ENCODE measurements around the gene H6PD.

Gene H6PD

GRCh38 chr1:9302745-9303524, 68.4 kb downstream of the H6PD start:
- DNase-seq = no peak

GRCh38 chr1:9303916-9304315, 69.3 kb downstream of the H6PD start:
- no peak for DNase-seq

- no peak for DNase-seq
Measured at GRCh38 chr1:9305216-9305615, 70.6 kb downstream of the H6PD start.

- DNase-seq = no peak
Measured at GRCh38 chr1:9306006-9306405, 71.4 kb downstream of the H6PD start.

DNA sequence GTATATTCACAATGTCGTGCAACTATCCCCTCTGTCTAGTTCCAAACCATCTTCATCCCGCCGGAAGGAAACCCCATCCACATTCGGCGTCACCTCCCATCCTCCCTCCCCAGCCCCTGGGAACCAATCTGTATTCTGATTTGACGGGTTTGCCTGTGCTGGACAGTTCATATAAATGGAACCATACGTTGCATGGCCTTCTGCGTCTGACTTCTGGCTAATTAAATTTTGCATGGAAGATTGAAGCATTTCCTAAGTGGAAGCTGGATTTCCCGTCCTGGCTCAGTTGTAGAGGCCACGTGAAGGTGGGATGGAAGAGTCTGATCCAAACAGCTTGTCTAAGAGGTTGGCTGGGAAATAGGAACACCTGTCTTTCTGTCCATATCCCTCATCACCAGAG, 72.7 kb downstream of the H6PD start:
- no peak for DNase-seq

DNA sequence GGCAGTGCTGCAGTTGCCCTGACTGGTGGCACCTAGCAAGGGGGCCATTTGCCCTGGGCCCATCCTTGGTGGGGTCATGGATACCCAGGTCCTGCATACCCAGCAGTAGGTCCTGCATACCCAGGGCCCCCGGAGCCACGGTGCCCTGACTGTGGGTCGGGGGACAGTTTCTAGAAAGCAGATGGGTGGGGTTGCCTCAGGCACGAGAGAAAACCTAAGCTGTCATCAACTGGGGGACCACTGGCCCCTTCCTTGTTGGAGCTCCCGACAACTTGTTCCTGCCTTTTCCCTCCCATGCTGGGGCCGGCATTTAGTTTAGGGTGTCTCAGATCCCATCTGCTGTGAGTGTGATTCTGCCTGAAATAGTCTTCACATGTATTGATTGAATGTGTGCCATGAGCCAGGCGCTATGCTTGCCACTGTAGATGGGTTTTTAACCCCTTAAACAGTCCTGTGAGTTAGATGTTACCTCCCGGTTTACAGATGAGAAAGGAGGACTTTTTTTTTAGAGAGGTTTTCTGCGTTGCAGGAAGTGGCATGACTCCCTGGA, 73.7 kb downstream of the H6PD start:
- no peak for DNase-seq

DNA sequence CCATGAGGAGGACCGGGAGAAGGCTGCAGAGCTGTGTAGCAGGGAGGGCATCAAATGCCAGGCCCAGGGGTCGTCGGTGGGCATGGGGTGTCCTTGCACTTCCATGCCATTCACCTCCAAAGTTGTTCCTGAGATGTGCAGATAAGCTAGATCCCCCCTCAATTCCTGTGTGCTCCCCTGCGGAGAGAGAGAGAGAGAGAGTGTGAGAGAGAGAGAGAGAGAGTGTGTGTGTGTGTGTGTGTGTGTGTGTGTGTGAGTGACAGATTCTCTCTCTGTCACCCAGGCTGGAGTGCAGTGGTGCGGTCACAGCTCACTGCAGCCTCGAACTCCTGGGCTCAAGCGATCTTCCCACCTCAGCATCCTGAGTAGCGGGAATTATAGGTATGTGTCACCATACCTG, 74.5 kb downstream of the H6PD start:
- DNase-seq = no peak

- DNase-seq = no peak
Measured at GRCh38 chr1:9309991-9310390, 75.4 kb downstream of the H6PD start.

DNA sequence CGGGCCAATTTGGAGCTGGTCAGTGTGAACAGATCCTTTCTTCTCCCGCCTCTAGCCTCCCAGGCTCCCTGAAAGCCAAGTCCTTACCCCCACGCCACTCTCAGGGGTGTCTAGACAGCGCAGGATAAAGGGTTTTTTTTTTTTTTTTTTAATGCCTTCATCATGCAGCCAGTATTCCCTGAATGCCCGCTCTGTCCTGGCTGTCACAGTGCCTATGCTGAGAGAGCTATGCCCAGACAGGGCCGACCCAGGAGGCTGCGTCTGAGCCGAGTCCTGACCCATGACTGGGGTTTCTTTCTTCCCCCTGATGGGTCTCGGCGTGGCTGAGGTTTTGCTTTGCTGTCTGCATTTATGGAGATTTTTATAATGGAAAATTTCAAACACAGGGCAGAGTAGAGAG, 76.5 kb downstream of the H6PD start:
- DNase-seq = no peak

GRCh38 chr1:9311479-9311878, 76.9 kb downstream of the H6PD start:
- DNase-seq = no peak

DNA sequence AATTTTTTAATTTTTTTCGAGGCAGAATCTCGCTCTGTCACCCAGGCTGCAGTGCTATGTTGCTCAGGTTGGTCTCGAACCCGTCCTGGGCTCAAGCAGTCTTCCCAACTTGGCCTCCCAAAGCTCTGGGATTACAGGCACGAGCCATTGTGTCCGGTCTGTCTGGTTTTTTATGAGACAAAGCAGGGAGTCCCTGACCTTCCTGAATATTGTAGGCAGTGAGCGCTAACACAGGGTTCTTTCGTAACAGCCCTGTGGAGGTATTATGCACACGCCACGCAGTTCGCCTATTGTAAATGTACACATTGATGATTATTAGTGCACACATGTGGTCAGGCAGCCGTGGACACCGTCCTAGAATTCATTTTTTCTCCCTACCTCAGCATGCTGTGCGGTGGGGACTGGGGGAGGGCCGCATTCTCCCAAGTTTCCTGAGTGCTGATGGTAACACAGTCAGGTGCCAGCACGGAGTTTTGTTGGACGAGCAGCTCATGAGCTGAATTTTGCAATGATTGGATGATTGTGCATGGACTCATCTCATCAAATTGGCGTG, 77.7 kb downstream of the H6PD start:
- no peak for DNase-seq

DNA sequence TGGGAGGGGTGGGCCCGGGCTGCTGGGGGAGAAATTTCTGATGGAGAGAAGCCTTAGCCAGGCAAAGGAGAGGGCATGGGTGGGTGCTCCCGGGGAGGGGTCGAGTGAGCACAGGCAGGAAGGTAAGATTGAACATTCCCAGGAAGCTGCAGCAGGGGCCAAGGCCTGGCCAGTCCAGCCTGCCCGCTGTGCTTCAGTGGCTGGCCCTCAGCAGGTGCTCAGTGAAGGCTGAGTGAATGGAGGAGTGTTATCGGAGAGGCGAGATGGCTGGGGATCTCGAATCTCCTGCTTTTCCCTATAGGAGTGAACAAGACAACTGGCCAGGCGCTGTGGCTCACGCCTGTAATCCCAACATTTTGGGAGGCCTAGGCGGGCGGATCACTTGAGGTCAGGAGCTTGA, 79.0 kb downstream of the H6PD start:
- DNase-seq = no peak

DNA sequence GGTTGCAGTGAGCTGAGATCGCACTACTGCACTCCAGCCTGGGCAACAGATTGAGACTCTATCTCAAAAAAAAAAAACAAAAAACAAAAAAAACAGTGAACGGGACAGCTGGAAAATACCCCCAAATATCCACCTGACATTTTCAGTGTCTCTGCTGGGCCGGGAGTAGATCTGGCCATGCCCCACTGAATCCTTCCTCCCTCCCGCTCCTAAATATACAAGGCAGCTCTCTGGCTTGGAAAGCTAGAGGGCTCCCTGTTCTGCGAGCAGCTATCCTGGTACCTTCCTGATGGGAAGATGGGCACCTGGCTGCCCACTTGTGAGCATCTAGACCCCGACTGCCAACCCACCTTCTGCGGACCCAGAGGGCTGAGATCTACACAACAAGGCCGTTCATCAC, 79.5 kb downstream of the H6PD start:
- DNase-seq = no peak

GRCh38 chr1:9314711-9315379, 80.3 kb downstream of the H6PD start:
- DNase-seq = no peak

DNA sequence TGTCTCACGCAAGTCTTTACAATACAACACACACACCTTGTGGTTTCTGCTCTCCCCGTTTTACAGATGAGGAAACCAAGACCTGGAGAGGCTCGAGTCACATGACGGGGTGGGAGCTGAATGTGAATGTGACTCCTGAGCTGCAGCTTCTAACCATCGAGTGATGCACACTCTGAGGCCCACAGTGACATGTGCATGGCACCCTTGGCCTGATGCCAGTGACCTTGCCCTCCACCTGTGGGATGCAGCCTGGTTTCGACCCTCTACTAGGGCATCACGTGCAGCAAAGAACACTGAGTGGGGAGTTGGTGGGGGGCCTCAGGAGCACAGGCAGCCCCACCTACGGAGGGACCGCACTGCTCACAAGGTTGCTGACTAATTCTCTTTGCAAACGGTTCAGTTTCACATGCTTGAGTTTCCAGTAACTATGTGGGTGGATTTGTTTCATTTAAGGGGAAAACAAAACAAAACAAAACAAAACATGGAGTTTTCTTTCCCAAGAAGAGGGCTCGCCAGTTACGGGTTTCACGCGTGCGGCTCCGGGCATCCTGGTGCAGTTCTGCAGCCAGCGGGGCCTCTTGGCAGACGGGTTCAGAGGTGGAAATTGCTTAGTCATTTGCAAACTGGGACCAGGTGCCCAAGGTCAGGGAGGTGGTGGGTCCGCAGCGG, 81.0 kb downstream of the H6PD start:
- no peak for DNase-seq

- DNase-seq = no peak
Measured at GRCh38 chr1:9316080-9316444, 81.5 kb downstream of the H6PD start.

DNA sequence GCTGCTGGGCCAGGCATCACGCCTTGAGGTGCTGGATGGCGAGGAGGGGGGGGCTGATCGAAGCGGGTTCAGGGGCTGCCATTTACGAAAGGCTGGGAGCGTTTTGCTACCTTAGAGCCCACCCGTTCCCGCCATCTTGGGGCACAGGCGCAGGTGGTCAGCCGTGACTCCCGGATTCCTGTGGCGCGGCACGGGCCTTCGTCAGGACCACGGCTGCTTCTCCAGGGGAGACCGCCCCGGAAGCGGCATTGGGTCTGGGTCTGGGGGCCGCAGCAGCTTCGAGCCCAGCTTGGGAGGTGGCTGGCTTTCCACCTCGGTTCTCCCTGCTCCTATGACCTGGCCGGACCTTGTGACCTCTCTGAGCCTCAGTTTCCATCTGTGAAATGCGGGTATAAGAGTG, 81.9 kb downstream of the H6PD start:
- DNase-seq = no peak

DNA sequence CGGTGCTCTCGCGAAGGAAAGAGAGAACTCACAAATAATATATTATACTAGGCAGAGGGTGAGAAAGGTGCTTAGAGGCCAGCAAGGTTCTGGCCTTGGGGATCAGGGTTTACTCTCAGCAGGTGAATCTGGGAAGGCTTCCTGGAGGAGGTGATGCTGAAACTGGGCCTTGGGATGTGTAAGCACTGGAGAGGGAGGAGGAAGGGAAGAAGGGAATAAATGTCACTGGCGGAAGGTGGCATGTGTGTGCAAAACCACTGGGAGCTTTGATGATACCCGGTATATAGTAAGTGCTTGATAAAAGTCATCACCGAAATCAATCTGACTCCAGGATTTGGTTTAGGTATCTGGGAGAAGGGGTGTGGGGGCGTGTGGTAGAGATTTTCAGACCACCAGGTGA, 82.5 kb downstream of the H6PD start:
- DNase-seq = no peak

GRCh38 chr1:9317591-9318417, 83.2 kb downstream of the H6PD start:
- no peak for DNase-seq

- DNase-seq = no peak
Measured at GRCh38 chr1:9319208-9319788, 84.7 kb downstream of the H6PD start.

GRCh38 chr1:9319789-9320519, 85.4 kb downstream of the H6PD start:
- DNase-seq = no peak

All from NCI-H2081 treated with DMSO at 0.1 percent for 48 hours (cell line).